IMR-90 (cell line): ENCODE measurements around the gene ACAP2. TPM values are rescaled to one million over a fixed set of nuclear protein-coding genes. Genes with fewer than 3 reads are reported as not detected.

Experiments
- ATAC-seq: fragments of 200-7000 bp; cut with Tn5 transposase; 2 replicates; pipeline ENCODE4 v1.9.1; 2020; ENCODE audit warnings: low read depth, mild to moderate bottlenecking, moderate library complexity
- BruUV-seq: library from RNA; stranded (reverse); fragments of 400-500 nt; replicated peaks from 2 replicates; lab custom pipeline; 2021; lab: Mats Ljungman, UMichigan
- CTCF ChIA-PET: fragments of 300-600 bp; formaldehyde crosslinking; extraction: SDS; loops from one replicate; lab custom pipeline; 2021; ENCODE audit warnings: antibody characterized with exemption; lab: Yijun Ruan, JAX
- POLR2A ChIA-PET: fragments of 300-600 bp; sonication (Branson Sonifier 250); formaldehyde crosslinking; loops from one replicate; lab custom pipeline; 2022; ENCODE audit warnings: antibody characterized with exemption; ENCODE audit not compliant: unreplicated experiment; lab: Charles Lee
- DNase-seq: peaks from one replicate; pipeline ENCODE4 v3.0.0; 2013
- H2AFZ ChIP-seq: replicated peaks from 2 replicates; pipeline ENCODE3; 2013; ENCODE audit warnings: low read length, mild to moderate bottlenecking; ENCODE audit not compliant: poor library complexity
- H2AK5ac ChIP-seq: 2 replicates; pipeline ENCODE4 v1.6.1; 2013; ENCODE audit warnings: low read depth, low read length, inconsistent platforms
- H2AK9ac ChIP-seq: replicated peaks from 2 replicates; pipeline ENCODE3; 2013; ENCODE audit warnings: mild to moderate bottlenecking, low read depth, low read length, moderate library complexity; ENCODE audit not compliant: poor library complexity
- H2BK120ac ChIP-seq: 2 replicates; pipeline ENCODE4 v1.6.1; 2013; ENCODE audit warnings: low read depth, low read length, inconsistent platforms
- H2BK15ac ChIP-seq: 3 replicates; pipeline ENCODE4 v1.6.1; 2013; ENCODE audit warnings: low read depth, low read length, inconsistent platforms
- H2BK20ac ChIP-seq: 2 replicates; pipeline ENCODE4 v1.6.1; 2013; ENCODE audit warnings: low read depth, mild to moderate bottlenecking, inconsistent platforms, low read length, moderate library complexity
- H2BK5ac ChIP-seq: 2 replicates; pipeline ENCODE4 v1.6.1; 2013; ENCODE audit warnings: mild to moderate bottlenecking, low read depth, low read length, inconsistent platforms; ENCODE audit not compliant: poor library complexity, severe bottlenecking
- H3K14ac ChIP-seq: replicated peaks from 2 replicates; pipeline ENCODE4 v1.6.1; 2013; ENCODE audit warnings: low read depth, low read length, inconsistent platforms
- H3K18ac ChIP-seq: 2 replicates; pipeline ENCODE4 v1.6.1; 2013; ENCODE audit warnings: low read depth, low read length, control low read depth
- H3K23ac ChIP-seq: 2 replicates; pipeline ENCODE4 v1.6.1; 2013; ENCODE audit warnings: low read depth, low read length, inconsistent platforms
- H3K27ac ChIP-seq: 2 replicates; pipeline ENCODE4 v1.5.1; 2013; ENCODE audit warnings: mild to moderate bottlenecking, control low read depth, low read length; ENCODE audit not compliant: insufficient read depth
- H3K27me3 ChIP-seq: 2 replicates; pipeline ENCODE4 v1.6.1; 2013; ENCODE audit warnings: low read length; ENCODE audit not compliant: control insufficient read depth, insufficient read depth
- H3K36me3 ChIP-seq: 2 replicates; pipeline ENCODE4 v1.6.1; 2013; ENCODE audit warnings: low read length, mixed read lengths; ENCODE audit not compliant: control insufficient read depth, insufficient read depth
- H3K4ac ChIP-seq: 2 replicates; pipeline ENCODE4 v1.6.1; 2013; ENCODE audit warnings: low read depth, low read length, inconsistent platforms
- H3K4me1 ChIP-seq: 2 replicates; pipeline ENCODE4 v1.6.1; 2013; ENCODE audit warnings: low read length, mixed read lengths; ENCODE audit not compliant: control insufficient read depth, insufficient read depth
- H3K4me2 ChIP-seq: 2 replicates; pipeline ENCODE4 v1.6.1; 2013; ENCODE audit warnings: low read depth, mild to moderate bottlenecking, control low read depth, low read length, moderate library complexity
- H3K4me3 ChIP-seq: 2 replicates; pipeline ENCODE4 v1.5.1; 2013; ENCODE audit warnings: low read depth, mild to moderate bottlenecking, control low read depth, low read length, moderate library complexity; ENCODE audit not compliant: insufficient read depth
- H3K56ac ChIP-seq: 2 replicates; pipeline ENCODE4 v1.6.1; 2013; ENCODE audit warnings: low read length, inconsistent platforms; ENCODE audit not compliant: insufficient read depth; ENCODE audit errors: extremely low read depth
- H3K79me1 ChIP-seq, 2 experiments: 2 replicates each; pipeline ENCODE4 v1.6.1; 2013; ENCODE audit warnings: low read length in 2 of 2, inconsistent platforms in 1 of 2, low read depth in 1 of 2
- H3K9ac ChIP-seq: 2 replicates; pipeline ENCODE4 v1.6.1; 2013; ENCODE audit warnings: low read depth, low read length, control low read depth
- H3K9me1 ChIP-seq: 2 replicates; pipeline ENCODE4 v1.6.1; 2013; ENCODE audit warnings: low read length, inconsistent platforms; ENCODE audit not compliant: insufficient read depth
- H3K9me3 ChIP-seq: 2 replicates; pipeline ENCODE4 v1.6.1; 2013; ENCODE audit warnings: low read length; ENCODE audit not compliant: control insufficient read depth, insufficient read depth
- H4K20me1 ChIP-seq: 2 replicates; pipeline ENCODE4 v1.6.1; 2013; ENCODE audit warnings: low read length, inconsistent platforms; ENCODE audit not compliant: insufficient read depth
- H4K5ac ChIP-seq: 2 replicates; pipeline ENCODE4 v1.6.1; 2013; ENCODE audit warnings: mild to moderate bottlenecking, low read depth, low read length, control low read depth
- H4K8ac ChIP-seq, 2 experiments: 2 replicates each; pipeline ENCODE4 v1.6.1; 2013; ENCODE audit warnings: low read depth in 2 of 2, low read length in 2 of 2, control low read depth in 1 of 2, inconsistent platforms in 1 of 2
- H4K91ac ChIP-seq: 2 replicates; pipeline ENCODE4 v1.6.1; 2013; ENCODE audit warnings: low read depth, low read length, inconsistent platforms; ENCODE audit not compliant: insufficient read depth
- MAZ ChIP-seq: IDR thresholded peaks from 2 replicates; pipeline ENCODE4 v1.6.1; 2012; ENCODE audit warnings: low read depth, mild to moderate bottlenecking, low read length, improper control_type of control experiment, moderate library complexity, borderline replicate concordance
- RCOR1 ChIP-seq: IDR thresholded peaks from 2 replicates; pipeline ENCODE4 v1.6.1; 2012; ENCODE audit warnings: mild to moderate bottlenecking, low read length, improper control_type of control experiment; ENCODE audit not compliant: insufficient replicate concordance
- WGBS, 2 experiments: methylation state at CpG; one replicate each; pipeline versions ENCODE4 v1.1.5 to v1.1.7; 2013; ENCODE audit warnings: missing lambda C conversion rate in 2 of 2; ENCODE audit not compliant: insufficient read length in 1 of 2; ENCODE audit errors: extremely low coverage in 2 of 2; 5-methylcytosine and 5-hydroxymethylcytosine counted together
- dilution Hi-C: fragments of 300-500 bp; cut with HindIII; formaldehyde crosslinking; loops from one replicate; pipeline ENCODE4 v1.14.3; 2018; ENCODE audit warnings: low sequenced_read_pairs; ENCODE audit not compliant: unreplicated experiment
- in situ Hi-C: fragments of 300-500 bp; cut with MboI; formaldehyde crosslinking; loops from 3 replicates; pipeline ENCODE4 v1.14.3; 2019; ENCODE audit warnings: low sequenced_read_pairs, inconsistent platforms, mixed read lengths
- intact Hi-C: fragments of 100-400 bp; cut with micrococcal nuclease; formaldehyde crosslinking; loops from 2 replicates; pipeline ENCODE4 v1.10.0; 2022
- polyA plus RNA-seq, 3 experiments: library from polyadenylated mRNA; depleted of rRNA; stranded (reverse); fragments of >200 nt; gene quantifications; 2 replicates each; pipeline ENCODE4 v1.2.3, GENCODE V29; 2012; ENCODE audit warnings: low replicate concordance in 1 of 3
- total RNA-seq: library from RNA; depleted of rRNA; stranded (reverse); fragments of >200 nt; gene quantifications from 2 replicates; pipeline ENCODE4 v1.2.3, GENCODE V29; 2012
- TF ChIP-seq, protein P1 (sequence below): fragments of 150-350 bp; IDR thresholded peaks from 2 replicates; pipeline ENCODE4 v1.6.1; 2017; ENCODE audit warnings: mild to moderate bottlenecking, antibody characterized with exemption, low read length, low read depth
- TF ChIP-seq, protein P2 (sequence below): conservative IDR thresholded peaks from 2 replicates; pipeline ENCODE4 v1.5.1; 2012; ENCODE audit warnings: mild to moderate bottlenecking, low read depth, low read length, improper control_type of control experiment

The ACAP2 gene
- total and polyA plus RNA-seq, 2 of the 4 experiments (the other 2 are of a cell fraction) = 11.9 to 35.1 TPM

DNA sequence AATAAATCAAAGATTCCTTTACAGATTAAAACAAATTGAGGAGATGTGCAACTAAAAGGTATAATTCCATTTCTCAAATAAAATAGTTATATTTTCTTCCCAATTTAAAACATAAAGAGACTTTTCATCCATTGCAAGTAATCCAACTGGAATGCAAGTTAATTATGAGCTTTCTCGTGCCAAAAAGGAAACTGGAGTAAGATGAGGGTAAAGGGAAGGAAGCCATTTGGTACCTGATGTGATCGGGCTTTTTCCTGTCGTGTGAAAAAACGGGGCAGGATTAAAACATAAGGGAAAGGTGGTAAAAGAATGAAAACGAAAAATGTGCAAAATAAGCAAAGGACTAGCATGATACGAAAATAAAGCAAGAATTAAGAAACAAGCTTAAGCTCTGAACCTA lies 130.1 kb downstream of the ACAP2 start:
- H3K14ac ChIP-seq = no peak overlapping the region
- intact Hi-C loops (no loop called here), dilution Hi-C loops (no loop called here), in situ Hi-C loops (no loop called here)
- no TSS peak for BruUV-seq
- CTCF ChIA-PET = interaction anchor here (0.9 kb wide), 1 partner anchor 128 kb away, joined by 3 read pairs; no protein-coding TSS in a partner anchor
- no peak overlapping the region for H4K8ac ChIP-seq
- POLR2A ChIA-PET = no interaction called here
- H3K23ac ChIP-seq = no peak overlapping the region
- no peak overlapping the region for H3K4ac ChIP-seq
- no peak overlapping the region for H2BK15ac ChIP-seq
- H4K5ac ChIP-seq = no peak overlapping the region
- H3K27me3 ChIP-seq = no peaks in the 10 kb centered on the region
- no peak overlapping the region for H3K27ac ChIP-seq
- no peak overlapping the region for H3K9ac ChIP-seq
- DNase-seq = no peak
- H2AFZ ChIP-seq = no peak overlapping the region
- H3K4me1 ChIP-seq = no peaks in the 10 kb centered on the region
- no peak overlapping the region for H2AK9ac ChIP-seq
- peaks cover 3% of the 10 kb centered on the region for H3K36me3 ChIP-seq
- no peak overlapping the region for H3K18ac ChIP-seq
- H2AK5ac ChIP-seq = no peak overlapping the region
- 56% methylated on average over 2 of the region's 6 CpGs; no CpG with 5 or more reads in 1 of the 2 experiments for WGBS, 2 experiments
- H3K4me2 ChIP-seq = no peak overlapping the region
- no peak overlapping the region for H4K91ac ChIP-seq
- H2BK120ac ChIP-seq = no peak overlapping the region
- peaks cover 3% of the 10 kb centered on the region; the same call in 1 of the 2 replicates for H3K9me1 ChIP-seq
- no peaks in the 10 kb centered on the region for H3K79me1 ChIP-seq
- H2BK5ac ChIP-seq = no peak overlapping the region
- H4K20me1 ChIP-seq = no peaks in the 10 kb centered on the region
- H2BK20ac ChIP-seq = no peak overlapping the region
- H3K56ac ChIP-seq = no peak overlapping the region
- TF ChIP-seq RCOR1 (no peak), MAZ (no peak)
- TF ChIP-seq, protein P1, sequence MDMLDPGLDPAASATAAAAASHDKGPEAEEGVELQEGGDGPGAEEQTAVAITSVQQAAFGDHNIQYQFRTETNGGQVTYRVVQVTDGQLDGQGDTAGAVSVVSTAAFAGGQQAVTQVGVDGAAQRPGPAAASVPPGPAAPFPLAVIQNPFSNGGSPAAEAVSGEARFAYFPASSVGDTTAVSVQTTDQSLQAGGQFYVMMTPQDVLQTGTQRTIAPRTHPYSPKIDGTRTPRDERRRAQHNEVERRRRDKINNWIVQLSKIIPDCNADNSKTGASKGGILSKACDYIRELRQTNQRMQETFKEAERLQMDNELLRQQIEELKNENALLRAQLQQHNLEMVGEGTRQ = no peak
- TF ChIP-seq, protein P2, sequence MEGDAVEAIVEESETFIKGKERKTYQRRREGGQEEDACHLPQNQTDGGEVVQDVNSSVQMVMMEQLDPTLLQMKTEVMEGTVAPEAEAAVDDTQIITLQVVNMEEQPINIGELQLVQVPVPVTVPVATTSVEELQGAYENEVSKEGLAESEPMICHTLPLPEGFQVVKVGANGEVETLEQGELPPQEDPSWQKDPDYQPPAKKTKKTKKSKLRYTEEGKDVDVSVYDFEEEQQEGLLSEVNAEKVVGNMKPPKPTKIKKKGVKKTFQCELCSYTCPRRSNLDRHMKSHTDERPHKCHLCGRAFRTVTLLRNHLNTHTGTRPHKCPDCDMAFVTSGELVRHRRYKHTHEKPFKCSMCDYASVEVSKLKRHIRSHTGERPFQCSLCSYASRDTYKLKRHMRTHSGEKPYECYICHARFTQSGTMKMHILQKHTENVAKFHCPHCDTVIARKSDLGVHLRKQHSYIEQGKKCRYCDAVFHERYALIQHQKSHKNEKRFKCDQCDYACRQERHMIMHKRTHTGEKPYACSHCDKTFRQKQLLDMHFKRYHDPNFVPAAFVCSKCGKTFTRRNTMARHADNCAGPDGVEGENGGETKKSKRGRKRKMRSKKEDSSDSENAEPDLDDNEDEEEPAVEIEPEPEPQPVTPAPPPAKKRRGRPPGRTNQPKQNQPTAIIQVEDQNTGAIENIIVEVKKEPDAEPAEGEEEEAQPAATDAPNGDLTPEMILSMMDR = no peak
- H3K4me3 ChIP-seq = no peak overlapping the region
- no peaks in the 10 kb centered on the region for H3K9me3 ChIP-seq
- ATAC-seq = no peak
